Thyroid gland (tissue), 4 donors: ENCODE results near the gene FBXW5. TPM values are rescaled to one million over a fixed set of nuclear protein-coding genes. Genes with fewer than 3 reads are reported as not detected.

Experiments used
- DNase-seq, 2 donors: peaks; one replicate each; pipeline ENCODE4 v3.0.0-alpha.2; 2019
- H3K27ac ChIP-seq, 3 donors: fragments of 200-600 bp; sonication (generic); 1 replicate in 2 of 3; 2 replicates in 1 of 3; pipeline ENCODE4 v1.5.1; 2016 to 2019; ENCODE audit warnings: mild to moderate bottlenecking in 1 of 3, moderate library complexity in 1 of 3
- H3K27me3 ChIP-seq: fragments of 200-600 bp; sonication (generic); one replicate; pipeline ENCODE4 v1.5.1; 2019
- H3K36me3 ChIP-seq, 2 donors: fragments of 200-600 bp; sonication (generic); one replicate each; pipeline ENCODE4 v1.5.1; 2016 to 2019
- H3K4me1 ChIP-seq, 2 donors: fragments of 200-600 bp; sonication (generic); one replicate each; pipeline ENCODE4 v1.5.1; 2017 to 2019
- H3K4me3 ChIP-seq, 3 donors: fragments of 200-600 bp; sonication (generic); replicated peaks in 1 of 3; 1 replicate in 2 of 3; 2 replicates in 1 of 3; pipeline ENCODE4 v1.5.1; 2016; ENCODE audit warnings: mild to moderate bottlenecking in 1 of 3
- H3K9me3 ChIP-seq: fragments of 200-600 bp; sonication (generic); one replicate; pipeline ENCODE4 v1.5.1; 2017
- CTCF ChIP-seq, 6 experiments: fragments of 200-600 bp in 3 of 6; fragments of 450-650 bp in 3 of 6; sonication (generic) in 3 of 6; IDR thresholded peaks; one replicate each; pipeline ENCODE4 v1.5.1; 2016 to 2019; ENCODE audit warnings: antibody characterized with exemption in 6 of 6, mild to moderate bottlenecking in 2 of 6, inconsistent platforms in 1 of 6, moderate library complexity in 1 of 6
- POLR2A ChIP-seq, 2 donors: fragments of 450-650 bp; IDR thresholded peaks; one replicate each; pipeline ENCODE4 v1.6.1; 2017; ENCODE audit warnings: antibody characterized with exemption in 2 of 2, mild to moderate bottlenecking in 2 of 2, moderate library complexity in 1 of 2
- WGBS, 2 donors: methylation state at CpG; one replicate each; pipeline ENCODE4 v1.1.5; 2017; 5-methylcytosine and 5-hydroxymethylcytosine counted together
- intact Hi-C: fragments of 100-400 bp; cut with DNase I; formaldehyde crosslinking; loops from one replicate; pipeline ENCODE4 v1.15.1; 2023
- total RNA-seq, 4 donors: library from RNA; depleted of rRNA; stranded (reverse); fragments of >200 nt; gene quantifications; one replicate each; pipeline ENCODE4 v1.2.3, GENCODE V29; 2016

FBXW5 gene
- total RNA-seq, 4 donors from 2014 or later, result 138 to 282 (median 203) TPM

- no peak for TF ChIP-seq POLR2A (IDR thresholded peaks at IDR 0.05)
- TF ChIP-seq CTCF (IDR thresholded peaks at IDR 0.05), result no peak
- 70 to 72% methylated on average over 8 to 12 of the region's 13 CpGs for WGBS, 2 donors
- Histone ChIP-seq H3K27ac (no peak overlapping the region), H3K27me3 (no peaks in the 10 kb centered on the region), H3K36me3 (no peaks in the 10 kb centered on the region), H3K4me3 (no peak overlapping the region), H3K9me3 (no peaks in the 10 kb centered on the region), H3K4me1 (peaks cover 2 to 6% of the 10 kb centered on the region in 2 donors)
- no peak for DNase-seq
- intact Hi-C loops, result no loop called here
Measured at GRCh38 chr9:136972743-136973142, 28.2 kb upstream of the FBXW5 start.

- Histone ChIP-seq H3K4me1 (peaks cover 0 to 2% of the 10 kb centered on the region in 2 donors), H3K27me3 (no peaks in the 10 kb centered on the region), H3K4me3 (no peak overlapping the region), H3K9me3 (no peaks in the 10 kb centered on the region), H3K36me3 (no peaks in the 10 kb centered on the region), H3K27ac (no peak overlapping the region)
- WGBS, 2 donors, result 93 to 96% methylated on average over 4 to 5 of the region's 11 CpGs
- TF ChIP-seq CTCF (IDR thresholded peaks at IDR 0.05) (no peak), POLR2A (IDR thresholded peaks at IDR 0.05) (no peak)
- no peak for DNase-seq
- intact Hi-C loops, result no loop called here
Measured at GRCh38 chr9:136972335-136972734, 27.8 kb upstream of the FBXW5 start.

- WGBS, 2 donors, result 64 to 79% methylated on average over 5 to 6 of the region's 14 CpGs
- no peak for TF ChIP-seq CTCF (IDR thresholded peaks at IDR 0.05)
- TF ChIP-seq POLR2A (IDR thresholded peaks at IDR 0.05), result no peak
- H3K4me1 ChIP-seq, result no peaks in the 10 kb centered on the region
- H3K27me3 ChIP-seq, result no peaks in the 10 kb centered on the region
- no peaks in the 10 kb centered on the region for H3K36me3 ChIP-seq
- no peaks in the 10 kb centered on the region for H3K9me3 ChIP-seq
- no peak for DNase-seq
- H3K4me3 ChIP-seq, result no peak overlapping the region
- intact Hi-C loops, result no loop called here
- H3K27ac ChIP-seq, result no peak overlapping the region
Measured at GRCh38 chr9:136971746-136972145, 27.2 kb upstream of the FBXW5 start.

- intact Hi-C loops, result no loop called here
- Histone ChIP-seq H3K27ac (no peak overlapping the region), H3K4me1 (peaks cover 0 to 8% of the 10 kb centered on the region in 2 donors), H3K4me3 (no peak overlapping the region), H3K9me3 (no peaks in the 10 kb centered on the region), H3K27me3 (no peaks in the 10 kb centered on the region), H3K36me3 (no peaks in the 10 kb centered on the region)
- no peak for DNase-seq
- TF ChIP-seq CTCF (IDR thresholded peaks at IDR 0.05) (no peak), POLR2A (IDR thresholded peaks at IDR 0.05) (no peak)
- 90 to 93% methylated on average over 7 to 10 of the region's 11 CpGs for WGBS, 2 donors
Measured at GRCh38 chr9:136970361-136970760, 25.8 kb upstream of the FBXW5 start.

GRCh38 chr9:136969774-136970173 lies 25.2 kb upstream of the FBXW5 start:
- intact Hi-C loops, result no loop called here
- Histone ChIP-seq H3K4me3 (no peak overlapping the region), H3K27ac (no peak overlapping the region), H3K27me3 (no peaks in the 10 kb centered on the region), H3K4me1 (peaks cover 0 to 8% of the 10 kb centered on the region in 2 donors), H3K36me3 (no peaks in the 10 kb centered on the region), H3K9me3 (no peaks in the 10 kb centered on the region)
- TF ChIP-seq POLR2A (IDR thresholded peaks at IDR 0.05) (no peak), CTCF (IDR thresholded peaks at IDR 0.05) (no peak)
- no peak for DNase-seq
- 86% methylated on average over 2 of the region's 5 CpGs; no CpG with 5 or more reads in 1 of the 2 donors for WGBS, 2 donors
